ENCODE results near the gene AHSG. TPM values are rescaled to one million over a fixed set of nuclear protein-coding genes. Genes with fewer than 3 reads are reported as not detected.

AHSG gene
- total RNA-seq, 1 experiment from 2014 or later, result 1.6 TPM

DNA sequence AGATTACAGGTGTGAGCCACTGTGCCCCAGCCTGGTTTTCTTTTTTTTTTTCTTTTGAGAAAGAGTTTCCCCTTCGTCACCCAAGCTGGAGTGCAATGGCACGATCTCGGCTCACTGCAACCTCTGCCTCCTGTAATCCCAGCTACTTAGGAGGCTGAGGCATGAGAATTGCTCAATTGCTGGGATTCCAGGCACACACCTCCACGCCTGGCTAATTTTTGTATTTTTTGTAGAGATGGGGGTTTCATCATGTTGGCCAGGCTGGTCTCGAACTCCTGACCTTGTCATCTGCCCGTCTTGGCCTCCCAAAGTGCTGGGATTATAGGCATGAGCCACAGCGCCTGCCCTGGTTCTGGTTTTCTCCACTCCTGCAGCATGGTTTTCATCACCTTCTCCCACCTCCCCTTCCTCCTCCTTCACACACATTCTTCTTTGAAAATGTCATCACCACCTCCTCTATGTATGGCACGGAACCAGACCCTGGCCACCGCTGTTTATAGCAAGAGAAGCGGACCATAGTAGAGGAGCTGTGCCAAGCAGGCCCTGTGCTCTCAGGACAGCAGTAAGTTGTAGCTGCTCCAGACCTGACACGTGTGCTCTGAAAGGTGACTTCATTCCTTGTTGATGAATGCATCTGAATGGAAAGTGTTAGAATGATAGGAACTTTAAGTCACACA, 14.6 kb upstream of the AHSG start:
- no peak overlapping the region for H3K9ac ChIP-seq (ENCODE audit: low read length)
- no peaks in the 10 kb centered on the region for H3K79me2 ChIP-seq (ENCODE audit: insufficient read depth, low read length)
- intact Hi-C loops (cut with micrococcal nuclease), result no loop called here
- no peaks in the 10 kb centered on the region for H3K27me3 ChIP-seq (ENCODE audit: insufficient read depth, low read length)
- RAD21 ChIA-PET (ENCODE audit: low non-redundant PET in 1 of 2, low total read pairs in 2 of 2, uncharacterized antibody in 2 of 2, unreplicated experiment in 2 of 2), result no interaction called here
- H3K4me3 ChIP-seq (replicated peaks in 1 of 2; ENCODE audit: low read depth in 1 of 2, low read length in 2 of 2), result no peak overlapping the region
- no peak overlapping the region for H3K4me2 ChIP-seq (ENCODE audit: low read length)
- H3K9me3 ChIP-seq (ENCODE audit: control insufficient read depth in 1 of 2, insufficient read depth in 1 of 2, low read depth in 1 of 2, low read length in 2 of 2), result no peaks in the 10 kb centered on the region
- no peak for ATAC-seq
- H3K9me2 ChIP-seq (ENCODE audit: insufficient read depth), result no peaks in the 10 kb centered on the region
- H3K4me1 ChIP-seq (ENCODE audit: control insufficient read depth in 1 of 2, insufficient read depth in 2 of 2, low read length in 2 of 2), result no peaks in the 10 kb centered on the region
- H3K36me3 ChIP-seq (ENCODE audit: control insufficient read depth in 1 of 2, insufficient read depth in 2 of 2, low read length in 2 of 2), result no peaks in the 10 kb centered on the region
- H4K20me1 ChIP-seq (ENCODE audit: insufficient read depth), result no peaks in the 10 kb centered on the region
- BruUV-seq (replicated peaks), result no TSS peak
- POLR2A ChIA-PET, result no interaction called here
- DNase-seq (ENCODE audit: low read depth, low spot score), result no peak
- no peak overlapping the region for H3K27ac ChIP-seq (ENCODE audit: low read depth, low read length)
- TF ChIP-seq EGR1 (IDR thresholded peaks at IDR 0.05; ENCODE audit: low read depth) (no peak), SIN3A (IDR thresholded peaks at IDR 0.05; ENCODE audit: low read depth) (no peak), CEBPB (IDR thresholded peaks at IDR 0.05; ENCODE audit: low read depth) (no peak), SRF (IDR thresholded peaks at IDR 0.05; ENCODE audit: low read depth) (no peak), ELF1 (IDR thresholded peaks at IDR 0.05; ENCODE audit: borderline replicate concordance, low read depth) (no peak), RAD21 (IDR thresholded peaks at IDR 0.05; ENCODE audit: low read depth) (no peak), YY1 (IDR thresholded peaks at IDR 0.05; ENCODE audit: extremely low read depth, insufficient replicate concordance, low read depth, low read length) (no peak), POLR2A (IDR thresholded peaks at IDR 0.05; ENCODE audit: borderline replicate concordance, extremely low read depth, insufficient read depth, insufficient read length) (no peak), CBX3 (IDR thresholded peaks at IDR 0.05; ENCODE audit: low read depth) (no peak), TCF7L2 (IDR thresholded peaks at IDR 0.05; ENCODE audit: borderline replicate concordance, extremely low read depth, insufficient read depth, insufficient read length) (no peak), FOSL1 (IDR thresholded peaks at IDR 0.05; ENCODE audit: low read depth) (no peak), SP1 (IDR thresholded peaks at IDR 0.05; ENCODE audit: low read depth) (no peak), ZNF274 (IDR thresholded peaks at IDR 0.05; ENCODE audit: low read depth, low read length) (no peak)
- TF ChIP-seq, protein P1, sequence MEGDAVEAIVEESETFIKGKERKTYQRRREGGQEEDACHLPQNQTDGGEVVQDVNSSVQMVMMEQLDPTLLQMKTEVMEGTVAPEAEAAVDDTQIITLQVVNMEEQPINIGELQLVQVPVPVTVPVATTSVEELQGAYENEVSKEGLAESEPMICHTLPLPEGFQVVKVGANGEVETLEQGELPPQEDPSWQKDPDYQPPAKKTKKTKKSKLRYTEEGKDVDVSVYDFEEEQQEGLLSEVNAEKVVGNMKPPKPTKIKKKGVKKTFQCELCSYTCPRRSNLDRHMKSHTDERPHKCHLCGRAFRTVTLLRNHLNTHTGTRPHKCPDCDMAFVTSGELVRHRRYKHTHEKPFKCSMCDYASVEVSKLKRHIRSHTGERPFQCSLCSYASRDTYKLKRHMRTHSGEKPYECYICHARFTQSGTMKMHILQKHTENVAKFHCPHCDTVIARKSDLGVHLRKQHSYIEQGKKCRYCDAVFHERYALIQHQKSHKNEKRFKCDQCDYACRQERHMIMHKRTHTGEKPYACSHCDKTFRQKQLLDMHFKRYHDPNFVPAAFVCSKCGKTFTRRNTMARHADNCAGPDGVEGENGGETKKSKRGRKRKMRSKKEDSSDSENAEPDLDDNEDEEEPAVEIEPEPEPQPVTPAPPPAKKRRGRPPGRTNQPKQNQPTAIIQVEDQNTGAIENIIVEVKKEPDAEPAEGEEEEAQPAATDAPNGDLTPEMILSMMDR (IDR thresholded peaks at IDR 0.05 in 2 of 3, conservative IDR thresholded peaks at IDR 0.05 in 1 of 3; ENCODE audit: borderline replicate concordance in 1 of 3, insufficient read depth in 1 of 3, low read depth in 2 of 3, low read length in 2 of 3), result no peak
- TF ChIP-seq, protein P2, sequence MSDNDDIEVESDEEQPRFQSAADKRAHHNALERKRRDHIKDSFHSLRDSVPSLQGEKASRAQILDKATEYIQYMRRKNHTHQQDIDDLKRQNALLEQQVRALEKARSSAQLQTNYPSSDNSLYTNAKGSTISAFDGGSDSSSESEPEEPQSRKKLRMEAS (IDR thresholded peaks at IDR 0.05), result no peak
- TF ChIP-seq, protein P3, sequence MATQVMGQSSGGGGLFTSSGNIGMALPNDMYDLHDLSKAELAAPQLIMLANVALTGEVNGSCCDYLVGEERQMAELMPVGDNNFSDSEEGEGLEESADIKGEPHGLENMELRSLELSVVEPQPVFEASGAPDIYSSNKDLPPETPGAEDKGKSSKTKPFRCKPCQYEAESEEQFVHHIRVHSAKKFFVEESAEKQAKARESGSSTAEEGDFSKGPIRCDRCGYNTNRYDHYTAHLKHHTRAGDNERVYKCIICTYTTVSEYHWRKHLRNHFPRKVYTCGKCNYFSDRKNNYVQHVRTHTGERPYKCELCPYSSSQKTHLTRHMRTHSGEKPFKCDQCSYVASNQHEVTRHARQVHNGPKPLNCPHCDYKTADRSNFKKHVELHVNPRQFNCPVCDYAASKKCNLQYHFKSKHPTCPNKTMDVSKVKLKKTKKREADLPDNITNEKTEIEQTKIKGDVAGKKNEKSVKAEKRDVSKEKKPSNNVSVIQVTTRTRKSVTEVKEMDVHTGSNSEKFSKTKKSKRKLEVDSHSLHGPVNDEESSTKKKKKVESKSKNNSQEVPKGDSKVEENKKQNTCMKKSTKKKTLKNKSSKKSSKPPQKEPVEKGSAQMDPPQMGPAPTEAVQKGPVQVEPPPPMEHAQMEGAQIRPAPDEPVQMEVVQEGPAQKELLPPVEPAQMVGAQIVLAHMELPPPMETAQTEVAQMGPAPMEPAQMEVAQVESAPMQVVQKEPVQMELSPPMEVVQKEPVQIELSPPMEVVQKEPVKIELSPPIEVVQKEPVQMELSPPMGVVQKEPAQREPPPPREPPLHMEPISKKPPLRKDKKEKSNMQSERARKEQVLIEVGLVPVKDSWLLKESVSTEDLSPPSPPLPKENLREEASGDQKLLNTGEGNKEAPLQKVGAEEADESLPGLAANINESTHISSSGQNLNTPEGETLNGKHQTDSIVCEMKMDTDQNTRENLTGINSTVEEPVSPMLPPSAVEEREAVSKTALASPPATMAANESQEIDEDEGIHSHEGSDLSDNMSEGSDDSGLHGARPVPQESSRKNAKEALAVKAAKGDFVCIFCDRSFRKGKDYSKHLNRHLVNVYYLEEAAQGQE (IDR thresholded peaks at IDR 0.05; ENCODE audit: low read depth), result no peak
- TF ChIP-seq, protein P4, sequence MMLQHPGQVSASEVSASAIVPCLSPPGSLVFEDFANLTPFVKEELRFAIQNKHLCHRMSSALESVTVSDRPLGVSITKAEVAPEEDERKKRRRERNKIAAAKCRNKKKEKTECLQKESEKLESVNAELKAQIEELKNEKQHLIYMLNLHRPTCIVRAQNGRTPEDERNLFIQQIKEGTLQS (IDR thresholded peaks at IDR 0.05), result no peak
- TF ChIP-seq, protein P5, sequence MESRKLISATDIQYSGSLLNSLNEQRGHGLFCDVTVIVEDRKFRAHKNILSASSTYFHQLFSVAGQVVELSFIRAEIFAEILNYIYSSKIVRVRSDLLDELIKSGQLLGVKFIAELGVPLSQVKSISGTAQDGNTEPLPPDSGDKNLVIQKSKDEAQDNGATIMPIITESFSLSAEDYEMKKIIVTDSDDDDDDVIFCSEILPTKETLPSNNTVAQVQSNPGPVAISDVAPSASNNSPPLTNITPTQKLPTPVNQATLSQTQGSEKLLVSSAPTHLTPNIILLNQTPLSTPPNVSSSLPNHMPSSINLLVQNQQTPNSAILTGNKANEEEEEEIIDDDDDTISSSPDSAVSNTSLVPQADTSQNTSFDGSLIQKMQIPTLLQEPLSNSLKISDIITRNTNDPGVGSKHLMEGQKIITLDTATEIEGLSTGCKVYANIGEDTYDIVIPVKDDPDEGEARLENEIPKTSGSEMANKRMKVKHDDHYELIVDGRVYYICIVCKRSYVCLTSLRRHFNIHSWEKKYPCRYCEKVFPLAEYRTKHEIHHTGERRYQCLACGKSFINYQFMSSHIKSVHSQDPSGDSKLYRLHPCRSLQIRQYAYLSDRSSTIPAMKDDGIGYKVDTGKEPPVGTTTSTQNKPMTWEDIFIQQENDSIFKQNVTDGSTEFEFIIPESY (IDR thresholded peaks at IDR 0.05; ENCODE audit: extremely low read depth, insufficient replicate concordance, low read length), result no peak
- H2AFZ ChIP-seq (ENCODE audit: low read depth, low read length, poor library complexity, severe bottlenecking), result no peak overlapping the region
- CTCF ChIA-PET, result interaction anchor here (1.4 to 2.8 kb wide), 2 partner anchors 16 to 19 kb away, joined by 8 to 14 read pairs; no protein-coding TSS in a partner anchor

Measured in HCT116 (cell line).